Epithelial cell of esophagus (primary cell): ENCODE measurements around the gene NOTCH4.
"Not testable (repeated sequence)": the region's sequence is repeated elsewhere in the genome, so short reads cannot be mapped to it uniquely, and the experiment has no call there.

Experiments used
- DNase-seq: peaks from one replicate; pipeline ENCODE4 v3.0.0; 2010; ENCODE audit warnings: low read depth
- H3K4me3 ChIP-seq: 2 replicates; pipeline ENCODE4 v1.5.1; 2011; ENCODE audit warnings: mild to moderate bottlenecking, low read length, control low read depth
- TF ChIP-seq, protein P1 (sequence below): IDR thresholded peaks from 2 replicates; pipeline ENCODE4 v1.5.1; 2011; ENCODE audit warnings: low read depth, mild to moderate bottlenecking, low read length, control low read depth, inconsistent platforms; ENCODE audit not compliant: insufficient read depth; ENCODE audit errors: missing control alignments

Gene NOTCH4

DNA sequence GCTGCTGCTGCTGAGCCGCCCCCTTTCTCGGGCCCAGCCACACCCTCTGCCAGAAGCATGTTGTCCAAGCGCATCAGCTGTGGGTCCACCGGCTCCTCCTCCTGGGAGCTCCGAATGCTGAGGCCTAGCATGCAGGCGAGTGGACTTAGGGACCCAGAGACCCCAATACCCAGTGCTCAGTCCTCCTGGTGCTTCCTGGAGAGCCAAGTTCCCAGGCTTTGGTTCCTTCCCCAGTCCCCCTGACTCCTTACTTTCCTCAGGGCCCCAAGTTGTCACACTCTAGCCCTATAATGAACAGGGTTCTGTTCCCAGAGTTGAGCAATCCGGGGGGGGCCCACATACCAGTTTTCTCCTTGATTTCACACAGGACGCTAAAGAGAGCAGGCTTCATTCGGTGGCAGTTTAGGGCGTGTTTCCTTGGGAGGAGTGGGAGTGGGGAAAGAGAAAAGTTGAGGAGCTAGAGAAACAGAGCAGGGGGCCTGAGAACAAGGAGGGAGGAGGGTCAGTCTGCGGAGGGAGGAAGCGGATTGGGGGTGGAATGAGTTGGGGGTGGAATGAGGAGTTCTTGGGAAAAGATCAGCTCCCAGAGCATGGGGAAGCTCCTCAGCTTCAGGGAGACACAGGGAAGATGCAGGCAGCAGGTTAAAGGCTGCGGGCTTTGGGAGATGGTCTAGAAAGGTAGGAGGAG is 35.3 kb downstream of the NOTCH4 start:
- H3K4me3 ChIP-seq = peak overlapping the region; percentile 64
- TF ChIP-seq, protein P1, sequence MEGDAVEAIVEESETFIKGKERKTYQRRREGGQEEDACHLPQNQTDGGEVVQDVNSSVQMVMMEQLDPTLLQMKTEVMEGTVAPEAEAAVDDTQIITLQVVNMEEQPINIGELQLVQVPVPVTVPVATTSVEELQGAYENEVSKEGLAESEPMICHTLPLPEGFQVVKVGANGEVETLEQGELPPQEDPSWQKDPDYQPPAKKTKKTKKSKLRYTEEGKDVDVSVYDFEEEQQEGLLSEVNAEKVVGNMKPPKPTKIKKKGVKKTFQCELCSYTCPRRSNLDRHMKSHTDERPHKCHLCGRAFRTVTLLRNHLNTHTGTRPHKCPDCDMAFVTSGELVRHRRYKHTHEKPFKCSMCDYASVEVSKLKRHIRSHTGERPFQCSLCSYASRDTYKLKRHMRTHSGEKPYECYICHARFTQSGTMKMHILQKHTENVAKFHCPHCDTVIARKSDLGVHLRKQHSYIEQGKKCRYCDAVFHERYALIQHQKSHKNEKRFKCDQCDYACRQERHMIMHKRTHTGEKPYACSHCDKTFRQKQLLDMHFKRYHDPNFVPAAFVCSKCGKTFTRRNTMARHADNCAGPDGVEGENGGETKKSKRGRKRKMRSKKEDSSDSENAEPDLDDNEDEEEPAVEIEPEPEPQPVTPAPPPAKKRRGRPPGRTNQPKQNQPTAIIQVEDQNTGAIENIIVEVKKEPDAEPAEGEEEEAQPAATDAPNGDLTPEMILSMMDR = no peak
- DNase-seq = no peak

DNA sequence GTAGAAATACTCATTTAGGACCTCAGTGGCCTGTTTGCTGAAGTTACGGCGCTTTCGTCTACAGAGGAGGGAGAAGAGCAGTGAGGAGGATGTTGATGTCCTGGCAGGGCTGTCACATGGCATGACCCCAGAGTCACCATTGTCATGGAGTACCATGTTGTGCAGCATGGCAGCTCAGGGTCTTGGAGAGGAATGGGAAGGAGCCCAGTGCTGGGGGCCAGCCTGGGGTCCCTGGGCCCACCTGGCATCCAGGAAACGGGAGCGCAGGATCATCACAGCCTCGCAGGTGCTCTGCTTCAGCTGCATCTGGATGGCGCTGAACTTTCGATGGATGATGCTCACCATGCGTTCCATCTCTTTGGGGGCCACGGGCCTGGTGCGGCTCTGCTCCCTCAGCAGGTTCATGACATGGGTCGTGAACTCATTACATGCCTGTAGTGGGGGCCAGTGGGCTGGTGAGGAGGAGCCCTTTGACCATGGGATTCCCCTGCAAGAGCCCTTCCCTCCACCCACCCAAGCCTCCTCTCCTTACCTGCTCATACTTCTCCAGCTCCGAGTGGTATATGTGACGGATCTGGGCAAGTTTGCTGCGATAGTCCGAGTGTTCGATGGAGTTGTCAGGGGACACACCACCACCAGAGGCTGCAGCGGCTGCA is 36.0 kb downstream of the NOTCH4 start:
- H3K4me3 ChIP-seq, DNase-seq: not testable (repeated sequence)

DNA sequence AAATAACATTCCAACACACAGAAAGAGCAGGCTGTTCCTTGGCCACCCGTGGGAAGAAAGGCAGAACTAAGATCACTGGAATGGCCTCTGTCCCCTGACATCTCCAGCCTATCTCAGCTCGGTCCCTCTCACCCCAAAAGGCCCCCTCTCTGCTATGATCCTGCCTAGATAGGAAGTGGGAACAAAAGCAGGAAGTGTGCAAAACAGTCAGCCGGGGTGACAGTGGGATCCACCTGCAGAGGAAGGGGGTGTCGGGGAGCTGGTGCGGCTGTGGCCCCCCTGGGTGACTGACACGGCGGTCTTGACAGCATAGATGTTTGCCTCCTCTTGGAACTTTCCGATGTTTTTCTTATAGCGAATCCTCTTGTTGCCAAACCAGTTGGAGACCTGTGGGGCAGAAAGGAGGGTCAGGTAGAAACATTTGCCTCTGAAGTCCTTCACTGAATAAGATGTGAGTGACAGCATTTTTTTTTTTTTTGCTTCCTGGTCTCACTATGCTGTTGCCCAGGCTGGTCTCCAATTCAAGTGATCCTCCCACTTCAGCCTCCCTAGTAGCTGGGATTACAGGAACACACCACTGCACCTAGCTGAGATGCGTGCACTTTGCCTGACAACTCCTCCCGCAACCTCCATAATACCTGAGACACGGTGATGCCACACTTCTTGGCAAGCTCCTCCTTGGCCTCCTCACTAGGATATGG is 36.7 kb downstream of the NOTCH4 start:
- TF ChIP-seq, protein P1 = no peak
- DNase-seq = no peak
- H3K4me3 ChIP-seq = no peak overlapping the region

DNA sequence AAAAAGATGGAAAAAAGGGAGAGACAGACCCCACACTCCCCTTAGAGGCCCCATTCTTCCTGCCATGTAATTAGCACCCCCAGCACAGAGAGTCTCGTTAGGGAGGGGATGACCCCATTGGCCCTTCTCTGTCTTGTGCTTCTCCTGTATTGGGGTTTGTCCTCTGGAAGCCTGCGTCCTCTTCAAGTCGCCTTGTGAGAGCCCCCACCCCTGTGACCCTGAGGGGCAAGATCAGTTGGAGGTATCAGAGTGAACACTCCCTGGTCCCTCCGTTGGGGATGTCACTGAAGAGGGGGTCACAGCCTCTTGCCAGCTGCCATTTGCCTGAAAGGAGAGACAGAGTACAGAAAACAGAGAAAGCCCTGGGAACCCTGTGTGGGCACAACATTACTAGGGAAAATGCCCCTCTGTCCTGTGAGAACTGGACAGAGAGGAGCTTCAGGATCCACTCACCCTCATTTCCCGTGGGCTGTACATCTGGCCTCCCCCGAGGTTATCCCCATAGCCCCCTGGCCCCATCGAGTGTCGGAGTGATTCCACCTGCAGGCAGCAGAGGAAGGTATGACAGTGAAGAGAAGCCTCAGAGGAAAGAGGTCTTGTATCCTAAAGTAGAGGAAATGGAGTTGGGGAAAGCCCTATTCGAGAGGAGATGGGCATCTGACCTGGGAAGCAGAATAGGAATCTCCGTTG is 37.6 kb downstream of the NOTCH4 start:
- H3K4me3 ChIP-seq, DNase-seq: not testable (repeated sequence)

DNA sequence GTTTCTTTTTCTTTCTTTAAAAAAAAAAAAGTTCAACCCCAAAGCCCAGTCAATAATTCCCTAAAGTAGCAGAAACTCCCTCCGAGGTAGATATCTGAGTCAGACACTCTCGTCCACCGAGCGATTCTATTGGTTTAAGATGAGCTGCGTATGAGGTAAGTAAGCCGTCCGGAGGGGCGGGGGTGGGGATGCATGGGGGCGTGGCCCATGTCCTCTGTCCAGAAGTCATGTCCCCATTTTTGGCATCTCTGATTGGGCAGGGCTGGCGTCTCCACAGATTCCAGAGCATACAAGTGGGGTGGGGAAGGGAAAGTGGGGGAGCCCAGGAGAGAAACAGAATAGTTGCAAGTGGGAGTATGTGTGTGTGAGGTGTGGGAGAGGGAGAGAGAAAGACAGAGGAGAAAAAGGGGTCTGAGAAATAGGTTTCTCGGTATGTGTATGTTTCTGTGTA is 38.2 kb downstream of the NOTCH4 start:
- peak; percentile 85 for DNase-seq
- H3K4me3 ChIP-seq = not testable (repeated sequence)

DNA sequence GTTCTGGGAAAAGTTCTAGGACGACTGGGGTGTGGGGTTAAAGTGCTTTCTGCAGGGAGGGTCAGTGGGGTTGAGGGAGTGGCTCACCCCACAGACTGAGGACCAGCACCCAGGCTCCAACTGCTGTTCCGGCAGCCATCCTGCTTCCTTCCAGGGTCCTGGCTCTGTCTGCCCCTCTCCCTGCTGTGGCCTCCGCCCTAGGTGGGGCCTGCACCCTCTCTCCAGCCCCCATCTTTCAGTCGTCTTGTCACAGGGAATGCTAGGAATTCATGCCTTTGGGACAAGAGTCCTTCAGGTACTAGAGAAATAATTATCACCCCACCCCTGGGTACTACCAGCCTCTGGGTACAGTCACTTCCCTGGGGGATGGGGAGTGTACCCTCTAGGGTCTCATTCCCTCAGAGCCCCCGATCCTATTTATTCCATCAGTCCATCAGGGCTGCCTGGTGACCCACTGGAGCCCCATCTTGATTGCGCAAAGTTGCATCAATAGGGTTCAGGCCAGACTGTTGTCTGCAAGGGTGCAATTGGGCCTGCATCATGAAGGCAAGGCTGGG is 39.7 kb downstream of the NOTCH4 start, which contains the start of gene AGER:
Gene AGER (minus strand): TSS at position 170 of the 557 bp plus-strand sequence. CDS start 31 bp downstream, at position 139.
- no peak for DNase-seq
- no peak within 1 kb of the TSS for H3K4me3 ChIP-seq
- TF ChIP-seq, protein P1 = no peak

GRCh38 chr6:32183483-32184083 is 40.3 kb downstream of the NOTCH4 start:
- no peak overlapping the region for H3K4me3 ChIP-seq
- TF ChIP-seq, protein P1 = no peak

GRCh38 chr6:32183030-32183429 is 40.8 kb downstream of the NOTCH4 start:
- H3K4me3 ChIP-seq = no peak overlapping the region
- DNase-seq = no peak
- TF ChIP-seq, protein P1 = no peak

More at GRCh38 chr6:32183483-32184083, 40.3 kb downstream of the NOTCH4 start:
- DNase-seq = no peak
